ENCODE measurements around the gene HS1BP3. TPM values are rescaled to one million over a fixed set of nuclear protein-coding genes. Genes with fewer than 3 reads are reported as not detected.

Gene HS1BP3
- total and polyA plus RNA-seq, 2 of the 13 experiments (the other 11 are each of a cell fraction or from before 2014, with no cell fraction given), result 15.2 to 22.0 TPM

- TF ChIP-seq, protein P1, sequence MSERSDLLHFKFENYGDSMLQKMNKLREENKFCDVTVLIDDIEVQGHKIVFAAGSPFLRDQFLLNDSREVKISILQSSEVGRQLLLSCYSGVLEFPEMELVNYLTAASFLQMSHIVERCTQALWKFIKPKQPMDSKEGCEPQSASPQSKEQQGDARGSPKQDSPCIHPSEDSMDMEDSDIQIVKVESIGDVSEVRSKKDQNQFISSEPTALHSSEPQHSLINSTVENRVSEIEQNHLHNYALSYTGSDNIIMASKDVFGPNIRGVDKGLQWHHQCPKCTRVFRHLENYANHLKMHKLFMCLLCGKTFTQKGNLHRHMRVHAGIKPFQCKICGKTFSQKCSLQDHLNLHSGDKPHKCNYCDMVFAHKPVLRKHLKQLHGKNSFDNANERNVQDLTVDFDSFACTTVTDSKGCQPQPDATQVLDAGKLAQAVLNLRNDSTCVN (CRISPR knock-in tag; IDR thresholded peaks at IDR 0.05; ENCODE audit: borderline replicate concordance), result no peak
- TF ChIP-seq ZNF10 (CRISPR knock-in tag; IDR thresholded peaks at IDR 0.05; ENCODE audit: borderline replicate concordance, low read depth) (no peak), FOSL2 (CRISPR knock-in tag; IDR thresholded peaks at IDR 0.05) (no peak), ZBTB25 (CRISPR knock-in tag; IDR thresholded peaks at IDR 0.05) (no peak), ZNF121 (CRISPR knock-in tag; IDR thresholded peaks at IDR 0.05) (no peak), ZNF672 (CRISPR knock-in tag; IDR thresholded peaks at IDR 0.05) (no peak), RFX3 (CRISPR knock-in tag; IDR thresholded peaks at IDR 0.05) (no peak), SKI (IDR thresholded peaks at IDR 0.05; ENCODE audit: partially characterized antibody) (no peak), ZFAT (CRISPR knock-in tag; conservative IDR thresholded peaks at IDR 0.05) (no peak), ZNF577 (CRISPR knock-in tag; IDR thresholded peaks at IDR 0.05; ENCODE audit: borderline replicate concordance, low read depth) (no peak), GTF3A (CRISPR knock-in tag; conservative IDR thresholded peaks at IDR 0.05) (no peak), ZFYVE20 (CRISPR knock-in tag; IDR thresholded peaks at IDR 0.05; ENCODE audit: borderline replicate concordance, low read depth) (no peak)
- TF ChIP-seq, protein P2, sequence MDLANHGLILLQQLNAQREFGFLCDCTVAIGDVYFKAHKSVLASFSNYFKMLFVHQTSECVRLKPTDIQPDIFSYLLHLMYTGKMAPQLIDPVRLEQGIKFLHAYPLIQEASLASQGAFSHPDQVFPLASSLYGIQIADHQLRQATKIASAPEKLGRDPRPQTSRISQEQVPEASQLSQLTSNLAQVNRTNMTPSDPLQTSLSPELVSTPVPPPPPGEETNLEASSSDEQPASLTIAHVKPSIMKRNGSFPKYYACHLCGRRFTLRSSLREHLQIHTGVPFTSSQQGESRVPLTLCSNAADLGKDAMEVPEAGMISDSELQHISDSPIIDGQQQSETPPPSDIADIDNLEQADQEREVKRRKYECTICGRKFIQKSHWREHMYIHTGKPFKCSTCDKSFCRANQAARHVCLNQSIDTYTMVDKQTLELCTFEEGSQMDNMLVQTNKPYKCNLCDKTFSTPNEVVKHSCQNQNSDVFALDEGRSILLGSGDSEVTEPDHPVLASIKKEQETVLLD (CRISPR knock-in tag; IDR thresholded peaks at IDR 0.05; ENCODE audit: low read depth), result no peak
- TF ChIP-seq, protein P3, sequence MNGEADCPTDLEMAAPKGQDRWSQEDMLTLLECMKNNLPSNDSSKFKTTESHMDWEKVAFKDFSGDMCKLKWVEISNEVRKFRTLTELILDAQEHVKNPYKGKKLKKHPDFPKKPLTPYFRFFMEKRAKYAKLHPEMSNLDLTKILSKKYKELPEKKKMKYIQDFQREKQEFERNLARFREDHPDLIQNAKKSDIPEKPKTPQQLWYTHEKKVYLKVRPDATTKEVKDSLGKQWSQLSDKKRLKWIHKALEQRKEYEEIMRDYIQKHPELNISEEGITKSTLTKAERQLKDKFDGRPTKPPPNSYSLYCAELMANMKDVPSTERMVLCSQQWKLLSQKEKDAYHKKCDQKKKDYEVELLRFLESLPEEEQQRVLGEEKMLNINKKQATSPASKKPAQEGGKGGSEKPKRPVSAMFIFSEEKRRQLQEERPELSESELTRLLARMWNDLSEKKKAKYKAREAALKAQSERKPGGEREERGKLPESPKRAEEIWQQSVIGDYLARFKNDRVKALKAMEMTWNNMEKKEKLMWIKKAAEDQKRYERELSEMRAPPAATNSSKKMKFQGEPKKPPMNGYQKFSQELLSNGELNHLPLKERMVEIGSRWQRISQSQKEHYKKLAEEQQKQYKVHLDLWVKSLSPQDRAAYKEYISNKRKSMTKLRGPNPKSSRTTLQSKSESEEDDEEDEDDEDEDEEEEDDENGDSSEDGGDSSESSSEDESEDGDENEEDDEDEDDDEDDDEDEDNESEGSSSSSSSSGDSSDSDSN (CRISPR knock-in tag; IDR thresholded peaks at IDR 0.05), result no peak
- TF ChIP-seq, protein P4, sequence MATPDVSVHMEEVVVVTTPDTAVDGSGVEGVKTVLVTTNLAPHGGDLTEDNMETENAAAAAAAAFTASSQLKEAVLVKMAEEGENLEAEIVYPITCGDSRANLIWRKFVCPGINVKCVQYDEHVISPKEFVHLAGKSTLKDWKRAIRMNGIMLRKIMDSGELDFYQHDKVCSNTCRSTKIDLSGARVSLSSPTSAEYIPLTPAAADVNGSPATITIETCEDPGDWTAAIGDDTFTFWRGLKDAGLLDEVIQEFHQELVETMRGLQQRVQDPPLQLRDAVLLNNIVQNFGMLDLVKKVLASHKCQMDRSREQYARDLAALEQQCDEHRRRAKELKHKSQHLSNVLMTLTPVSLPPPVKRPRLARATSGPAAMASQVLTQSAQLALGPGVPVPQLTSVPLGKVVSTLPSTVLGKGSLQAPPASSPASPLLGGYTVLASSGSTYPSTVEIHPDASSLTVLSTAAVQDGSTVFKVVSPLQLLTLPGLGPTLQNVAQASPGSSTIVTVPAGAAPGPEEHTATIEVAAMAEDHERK (CRISPR knock-in tag; IDR thresholded peaks at IDR 0.05; ENCODE audit: low read depth), result no peak
- TF ChIP-seq, protein P5, sequence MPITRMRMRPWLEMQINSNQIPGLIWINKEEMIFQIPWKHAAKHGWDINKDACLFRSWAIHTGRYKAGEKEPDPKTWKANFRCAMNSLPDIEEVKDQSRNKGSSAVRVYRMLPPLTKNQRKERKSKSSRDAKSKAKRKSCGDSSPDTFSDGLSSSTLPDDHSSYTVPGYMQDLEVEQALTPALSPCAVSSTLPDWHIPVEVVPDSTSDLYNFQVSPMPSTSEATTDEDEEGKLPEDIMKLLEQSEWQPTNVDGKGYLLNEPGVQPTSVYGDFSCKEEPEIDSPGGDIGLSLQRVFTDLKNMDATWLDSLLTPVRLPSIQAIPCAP (CRISPR knock-in tag; IDR thresholded peaks at IDR 0.05; ENCODE audit: low read depth), result no peak
- TF ChIP-seq, protein P6, sequence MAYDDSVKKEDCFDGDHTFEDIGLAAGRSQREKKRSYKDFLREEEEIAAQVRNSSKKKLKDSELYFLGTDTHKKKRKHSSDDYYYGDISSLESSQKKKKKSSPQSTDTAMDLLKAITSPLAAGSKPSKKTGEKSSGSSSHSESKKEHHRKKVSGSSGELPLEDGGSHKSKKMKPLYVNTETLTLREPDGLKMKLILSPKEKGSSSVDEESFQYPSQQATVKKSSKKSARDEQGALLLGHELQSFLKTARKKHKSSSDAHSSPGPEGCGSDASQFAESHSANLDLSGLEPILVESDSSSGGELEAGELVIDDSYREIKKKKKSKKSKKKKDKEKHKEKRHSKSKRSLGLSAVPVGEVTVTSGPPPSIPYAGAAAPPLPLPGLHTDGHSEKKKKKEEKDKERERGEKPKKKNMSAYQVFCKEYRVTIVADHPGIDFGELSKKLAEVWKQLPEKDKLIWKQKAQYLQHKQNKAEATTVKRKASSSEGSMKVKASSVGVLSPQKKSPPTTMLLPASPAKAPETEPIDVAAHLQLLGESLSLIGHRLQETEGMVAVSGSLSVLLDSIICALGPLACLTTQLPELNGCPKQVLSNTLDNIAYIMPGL (CRISPR knock-in tag; IDR thresholded peaks at IDR 0.05; ENCODE audit: borderline replicate concordance in 1 of 2, low read depth in 1 of 2), result 0 out of 4 replicates have a peak, but pooled peaks of 1 of the 2 experiments have one; percentile 12
Measured at GRCh38 chr2:20664431-20665242, 13.7 kb upstream of the HS1BP3 start (continued).

Measured in HepG2 (cell line).